Lung microvascular endothelial cell (primary cell): ENCODE measurements around the gene TNS4. TPM values are rescaled to one million over a fixed set of nuclear protein-coding genes. Genes with fewer than 3 reads are reported as not detected.

Experiments used
- DNase-seq, 2 donors: peaks; one replicate each; pipeline versions ENCODE4 v3.0.0 to v3.0.0-alpha.2; 2010; ENCODE audit warnings: low read depth in 2 of 2
- total RNA-seq: library from RNA; depleted of rRNA; stranded (reverse); fragments of >200 nt; gene quantifications from 2 replicates; pipeline ENCODE4 v1.2.1, GENCODE V29; 2014

TNS4 gene
- total RNA-seq, 1 donor from 2014 or later: not detected

GRCh38 chr17:40516581-40517285 is 15.3 kb upstream of the TNS4 start:
- no peak for DNase-seq

GRCh38 chr17:40515491-40516041 is 14.1 kb upstream of the TNS4 start:
- peak in 1 of 2 donors; percentile 19 for DNase-seq

- DNase-seq: no peak
Measured at GRCh38 chr17:40515011-40515410, 13.6 kb upstream of the TNS4 start.

- no peak for DNase-seq
Measured at GRCh38 chr17:40514013-40514875, 12.8 kb upstream of the TNS4 start.

GRCh38 chr17:40511667-40512220 is 10.3 kb upstream of the TNS4 start:
- no peak for DNase-seq

- no peak for DNase-seq
Measured at GRCh38 chr17:40511136-40511535, 9.7 kb upstream of the TNS4 start.

- DNase-seq: no peak
Measured at GRCh38 chr17:40510328-40510648, 8.9 kb upstream of the TNS4 start.

GRCh38 chr17:40509626-40510327 is 8.4 kb upstream of the TNS4 start:
- no peak for DNase-seq

GRCh38 chr17:40506786-40507185 is 5.4 kb upstream of the TNS4 start:
- DNase-seq: no peak

- DNase-seq: no peak
Measured at GRCh38 chr17:40503154-40503553, 1.7 kb upstream of the TNS4 start.

- no peak for DNase-seq
Measured at GRCh38 chr17:40502716-40503115, 1.3 kb upstream of the TNS4 start.

- no peak for DNase-seq
Measured at GRCh38 chr17:40500709-40501108, 714 bp downstream of the TNS4 start.

- no peak for DNase-seq
Measured at GRCh38 chr17:40500190-40500589, 1.2 kb downstream of the TNS4 start.

GRCh38 chr17:40499551-40500189 is 1.8 kb downstream of the TNS4 start:
- peak; percentile 38 to 87 for DNase-seq

GRCh38 chr17:40498281-40499084 is 2.9 kb downstream of the TNS4 start:
- DNase-seq: no peak

GRCh38 chr17:40497695-40498094 is 3.7 kb downstream of the TNS4 start:
- no peak for DNase-seq

GRCh38 chr17:40496634-40497420 is 4.6 kb downstream of the TNS4 start:
- no peak for DNase-seq

GRCh38 chr17:40496170-40496569 is 5.3 kb downstream of the TNS4 start:
- DNase-seq: no peak

- no peak for DNase-seq
Measured at GRCh38 chr17:40495140-40495539, 6.3 kb downstream of the TNS4 start.

GRCh38 chr17:40493697-40494096 is 7.7 kb downstream of the TNS4 start:
- no peak for DNase-seq
